Measurements from ENCODE around the gene MRNIP.
A peak's percentile ranks its signal among the peaks of the same experiment; 100 is the strongest.

The MRNIP gene

DNA sequence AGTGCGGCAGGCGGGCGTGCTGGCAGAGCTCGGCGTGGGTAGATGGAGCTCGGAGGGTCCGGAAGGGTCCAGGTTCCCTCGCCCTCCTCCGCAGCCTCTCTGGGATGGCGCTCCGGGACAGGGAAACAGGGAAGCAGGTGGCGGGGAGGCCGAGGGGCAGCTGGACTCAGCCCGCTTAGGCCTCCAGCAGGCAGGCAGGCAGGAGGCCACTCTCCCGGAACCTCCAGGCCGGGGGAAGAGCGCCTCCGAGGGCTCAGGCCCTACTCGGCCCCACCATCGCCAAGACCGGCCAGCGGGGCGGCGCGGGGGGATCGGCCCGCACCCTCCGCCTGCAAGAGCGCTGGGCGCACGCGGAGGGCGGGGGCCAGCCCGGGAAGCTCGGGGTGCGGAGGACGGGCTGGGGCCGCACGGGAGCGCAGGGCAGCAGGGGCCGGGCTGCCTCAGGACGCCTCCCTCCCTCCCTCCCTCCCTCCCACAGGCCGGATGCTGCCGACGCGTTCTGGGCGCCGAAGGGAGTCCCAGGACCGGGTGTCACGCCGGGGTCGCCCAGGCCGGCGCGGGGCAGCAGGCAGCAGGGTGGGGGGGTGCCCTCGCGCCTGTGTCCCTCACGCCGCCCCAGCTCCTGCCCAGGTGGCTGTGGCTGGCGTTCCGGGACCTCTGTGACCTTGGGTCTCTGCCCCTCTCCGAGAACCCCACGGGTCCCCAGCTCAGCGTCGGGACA lies 52.9 kb downstream of the MRNIP start:
- in situ Hi-C loops (cut with HindIII; ENCODE audit: low sequenced_read_pairs) = no loop called here
- TF ChIP-seq CTCF (IDR thresholded peaks at IDR 0.05; ENCODE audit: low read depth, low read length) = no peak
- H3K4me3 ChIP-seq (ENCODE audit: low read depth, low read length) = peak overlapping the region; percentile 61
- DNase-seq (ENCODE audit: low read depth, low spot score) = no peak

GRCh38 chr5:179805070-179805528 lies 53.5 kb downstream of the MRNIP start:
- H3K4me3 ChIP-seq (ENCODE audit: low read depth, low read length) = peak overlapping the region; percentile 61
- in situ Hi-C loops (cut with HindIII; ENCODE audit: low sequenced_read_pairs) = no loop called here
- TF ChIP-seq CTCF (IDR thresholded peaks at IDR 0.05; ENCODE audit: low read depth, low read length) = no peak
- no peak for DNase-seq (ENCODE audit: low read depth, low spot score)

GRCh38 chr5:179804555-179804947 lies 54.1 kb downstream of the MRNIP start:
- TF ChIP-seq CTCF (IDR thresholded peaks at IDR 0.05; ENCODE audit: low read depth, low read length) = no peak
- in situ Hi-C loops (cut with HindIII; ENCODE audit: low sequenced_read_pairs) = no loop called here
- no peak overlapping the region for H3K4me3 ChIP-seq (ENCODE audit: low read depth, low read length)
- no peak for DNase-seq (ENCODE audit: low read depth, low spot score)

GRCh38 chr5:179803651-179804554 lies 54.7 kb downstream of the MRNIP start:
- TF ChIP-seq CTCF (IDR thresholded peaks at IDR 0.05; ENCODE audit: low read depth, low read length) = no peak
- in situ Hi-C loops (cut with HindIII; ENCODE audit: low sequenced_read_pairs) = no loop called here
- H3K4me3 ChIP-seq (ENCODE audit: low read depth, low read length) = no peak overlapping the region
- DNase-seq (ENCODE audit: low read depth, low spot score) = no peak

DNA sequence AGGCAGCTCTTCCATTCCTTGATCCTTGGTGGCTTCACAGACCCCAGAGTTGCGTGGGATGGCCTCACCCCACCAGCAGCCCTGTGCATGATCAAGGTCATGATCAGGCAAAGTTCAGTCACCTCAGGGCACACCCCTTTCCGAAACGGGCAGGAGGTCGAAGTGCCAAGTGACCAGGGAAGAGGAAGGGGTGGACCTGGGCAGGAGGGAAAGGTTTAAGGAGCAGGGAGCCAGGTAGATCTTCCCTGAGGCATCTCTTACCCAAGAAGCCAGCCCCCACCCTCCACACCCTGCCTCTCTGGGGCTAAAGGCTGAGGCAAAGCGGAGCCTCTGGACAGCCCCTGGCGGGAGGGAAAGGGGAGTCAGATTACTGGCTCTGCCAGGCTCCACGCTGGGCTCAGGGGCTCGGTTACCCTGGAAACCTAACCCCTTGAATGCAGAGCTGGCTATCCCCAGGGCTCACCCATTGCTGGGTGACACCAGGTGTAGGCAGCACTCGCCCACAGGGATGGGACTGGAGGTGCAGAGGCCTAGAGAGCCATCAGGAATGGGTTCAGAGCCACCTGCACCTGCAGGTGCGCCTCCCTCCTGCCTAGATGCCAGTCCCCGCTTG lies 55.6 kb downstream of the MRNIP start:
- in situ Hi-C loops (cut with HindIII; ENCODE audit: low sequenced_read_pairs) = no loop called here

More for the DNA sequence above, 55.6 kb downstream of the MRNIP start:
- no peak overlapping the region for H3K4me3 ChIP-seq (ENCODE audit: low read depth, low read length)
- TF ChIP-seq CTCF (IDR thresholded peaks at IDR 0.05; ENCODE audit: low read depth, low read length) = no peak
- DNase-seq (ENCODE audit: low read depth, low spot score) = no peak

Data from astrocyte of the spinal cord (primary cell).